Body of pancreas (tissue), 4 donors: ENCODE data around the gene MYLK. TPM values are rescaled to one million over a fixed set of nuclear protein-coding genes. Genes with fewer than 3 reads are reported as not detected.

Source experiments
- ATAC-seq: fragments of 150-250 bp; one replicate; pipeline ENCODE4 v1.9.1; 2016
- DNase-seq, 4 donors: peaks; one replicate each; pipeline ENCODE4 v3.0.0-alpha.2; 2019
- H3K27ac ChIP-seq, 4 donors: fragments of 200-600 bp; sonication (generic); 1 replicate in 3 of 4; 2 replicates in 1 of 4; pipeline versions ENCODE4 v1.5.1 to v1.6.1; 2016 to 2019; ENCODE audit warnings: mild to moderate bottlenecking in 1 of 4, mixed read lengths in 1 of 4, moderate library complexity in 1 of 4
- H3K27me3 ChIP-seq, 2 donors: fragments of 200-600 bp; sonication (generic); one replicate each; pipeline ENCODE4 v1.6.0; 2016; ENCODE audit warnings: mild to moderate bottlenecking in 1 of 2
- H3K36me3 ChIP-seq, 2 donors: fragments of 200-600 bp; sonication (generic); replicated peaks in 1 of 2; 2 replicates each; pipeline ENCODE4 v1.5.1; 2016; ENCODE audit warnings: low read depth in 2 of 2; ENCODE audit not compliant: insufficient read depth in 1 of 2
- H3K4me1 ChIP-seq: fragments of 200-600 bp; sonication (generic); one replicate; pipeline ENCODE4 v1.6.0; 2016
- H3K4me3 ChIP-seq, 2 donors: fragments of 200-600 bp; sonication (generic); 1 replicate in 1 of 2; 2 replicates in 1 of 2; pipeline ENCODE4 v1.5.1; 2016 to 2019
- H3K9me3 ChIP-seq, 3 donors: fragments of 200-600 bp; sonication (generic); 1 replicate in 2 of 3; 2 replicates in 1 of 3; pipeline ENCODE4 v1.5.1; 2016
- POLR2A ChIP-seq, 3 donors: fragments of 450-650 bp; IDR thresholded peaks; one replicate each; pipeline ENCODE4 v1.6.1; 2016; ENCODE audit warnings: antibody characterized with exemption in 3 of 3, mild to moderate bottlenecking in 2 of 3
- WGBS, 2 donors: methylation state at CpG; one replicate each; pipeline ENCODE4 v1.1.5; 2017; 5-methylcytosine and 5-hydroxymethylcytosine counted together
- intact Hi-C: fragments of 100-400 bp; cut with DNase I; formaldehyde crosslinking; loops from one replicate; pipeline ENCODE4 v1.15.1; 2023
- total RNA-seq, 2 donors: library from RNA; depleted of rRNA; stranded (reverse); fragments of >200 nt; gene quantifications; one replicate each; pipeline ENCODE4 v1.1.0, GENCODE V29; 2016
- TF ChIP-seq, protein P1 (sequence below), 7 experiments: fragments of 450-650 bp in 4 of 7; fragments of 200-600 bp in 3 of 7; sonication (generic) in 3 of 7; IDR thresholded peaks; one replicate each; pipeline ENCODE4 v1.5.1; 2016 to 2019; ENCODE audit warnings: antibody characterized with exemption in 7 of 7

The MYLK gene
- total RNA-seq, 2 donors from 2014 or later = 7.6 to 36.6 TPM

DNA sequence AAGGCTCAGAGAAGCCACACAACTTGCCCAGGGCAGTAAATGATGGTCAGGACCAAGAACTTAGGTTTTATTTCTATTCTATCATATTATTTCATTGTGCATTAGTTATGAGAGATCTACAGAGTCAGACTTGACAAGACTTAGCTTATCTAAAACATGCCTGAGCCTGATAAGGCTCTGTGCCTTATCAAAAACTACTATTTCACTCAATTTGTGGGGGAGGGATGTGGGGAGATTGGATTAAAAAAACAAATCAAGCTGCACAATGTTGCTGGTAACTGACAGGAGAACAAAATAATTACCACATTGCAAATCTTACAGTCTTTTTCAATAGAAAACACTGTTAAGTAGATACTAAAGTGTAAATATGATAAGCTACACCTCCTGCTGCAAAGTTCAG lies 315.3 kb downstream of the MYLK start:
- intact Hi-C loops = loop anchor here (10.0 kb wide), 1 partner anchor 244 kb away; no protein-coding TSS in a partner anchor
- H3K4me1 ChIP-seq = peaks cover 9% of the 10 kb centered on the region
- H3K27ac ChIP-seq = no peak overlapping the region
- H3K27me3 ChIP-seq = no peaks in the 10 kb centered on the region
- TF ChIP-seq, protein P1, sequence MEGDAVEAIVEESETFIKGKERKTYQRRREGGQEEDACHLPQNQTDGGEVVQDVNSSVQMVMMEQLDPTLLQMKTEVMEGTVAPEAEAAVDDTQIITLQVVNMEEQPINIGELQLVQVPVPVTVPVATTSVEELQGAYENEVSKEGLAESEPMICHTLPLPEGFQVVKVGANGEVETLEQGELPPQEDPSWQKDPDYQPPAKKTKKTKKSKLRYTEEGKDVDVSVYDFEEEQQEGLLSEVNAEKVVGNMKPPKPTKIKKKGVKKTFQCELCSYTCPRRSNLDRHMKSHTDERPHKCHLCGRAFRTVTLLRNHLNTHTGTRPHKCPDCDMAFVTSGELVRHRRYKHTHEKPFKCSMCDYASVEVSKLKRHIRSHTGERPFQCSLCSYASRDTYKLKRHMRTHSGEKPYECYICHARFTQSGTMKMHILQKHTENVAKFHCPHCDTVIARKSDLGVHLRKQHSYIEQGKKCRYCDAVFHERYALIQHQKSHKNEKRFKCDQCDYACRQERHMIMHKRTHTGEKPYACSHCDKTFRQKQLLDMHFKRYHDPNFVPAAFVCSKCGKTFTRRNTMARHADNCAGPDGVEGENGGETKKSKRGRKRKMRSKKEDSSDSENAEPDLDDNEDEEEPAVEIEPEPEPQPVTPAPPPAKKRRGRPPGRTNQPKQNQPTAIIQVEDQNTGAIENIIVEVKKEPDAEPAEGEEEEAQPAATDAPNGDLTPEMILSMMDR (IDR thresholded peaks at IDR 0.05) = no peak
- no peak for TF ChIP-seq POLR2A (IDR thresholded peaks at IDR 0.05)
- no peak overlapping the region for H3K4me3 ChIP-seq
- no peaks in the 10 kb centered on the region for H3K9me3 ChIP-seq
- no peak for DNase-seq
- ATAC-seq = no peak
- no peaks in the 10 kb centered on the region for H3K36me3 ChIP-seq

DNA sequence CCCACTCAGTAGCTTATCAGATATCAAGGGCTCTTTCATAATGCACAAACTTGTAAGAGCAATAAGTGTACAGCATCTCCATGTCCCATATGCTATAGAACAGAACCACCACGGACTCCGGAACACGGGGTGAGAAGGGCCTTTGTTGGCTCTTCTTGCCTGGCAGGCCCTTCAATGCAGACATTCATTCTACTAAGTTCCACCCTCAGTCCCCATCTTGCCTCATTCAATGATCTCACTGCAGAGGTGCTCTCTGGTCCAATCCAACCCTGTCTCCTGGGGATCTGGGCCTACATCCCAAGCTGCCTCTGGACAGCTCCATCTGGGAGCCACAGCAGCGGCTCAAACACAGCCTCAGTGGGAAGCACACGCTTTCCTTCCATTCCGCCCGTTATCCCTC lies 316.1 kb downstream of the MYLK start:
- Histone ChIP-seq H3K36me3 (no peaks in the 10 kb centered on the region), H3K4me3 (no peak overlapping the region), H3K27ac (no peak overlapping the region), H3K27me3 (no peaks in the 10 kb centered on the region), H3K9me3 (no peaks in the 10 kb centered on the region), H3K4me1 (peaks cover 9% of the 10 kb centered on the region)
- 94 to 97% methylated on average over 7 of the region's 7 CpGs for WGBS, 2 donors
- DNase-seq (no peak), ATAC-seq (no peak)
- intact Hi-C loops = loop anchor here (10.0 kb wide), 1 partner anchor 243 kb away; no protein-coding TSS in a partner anchor
- TF ChIP-seq POLR2A (IDR thresholded peaks at IDR 0.05) = no peak
- TF ChIP-seq, protein P1 (IDR thresholded peaks at IDR 0.05) = no peak

- TF ChIP-seq, protein P1 (IDR thresholded peaks at IDR 0.05) = no peak
- TF ChIP-seq POLR2A (IDR thresholded peaks at IDR 0.05) = no peak
- H3K9me3 ChIP-seq = no peaks in the 10 kb centered on the region
These were observed 320.1 kb downstream of the MYLK start for GRCh38 chr3:123564056-123564455.

GRCh38 chr3:123562547-123562946 lies 321.6 kb downstream of the MYLK start:
- no peak overlapping the region for H3K27ac ChIP-seq
- H3K4me1 ChIP-seq = no peaks in the 10 kb centered on the region
- H3K4me3 ChIP-seq = no peak overlapping the region
- no peak for DNase-seq
- no peaks in the 10 kb centered on the region for H3K36me3 ChIP-seq
- TF ChIP-seq POLR2A (IDR thresholded peaks at IDR 0.05) = no peak
- TF ChIP-seq, protein P1 (IDR thresholded peaks at IDR 0.05) = no peak
- H3K9me3 ChIP-seq = no peaks in the 10 kb centered on the region
- H3K27me3 ChIP-seq = no peaks in the 10 kb centered on the region
- no peak for ATAC-seq
- intact Hi-C loops = loop anchor here (10.0 kb wide), 1 partner anchor 238 kb away; no protein-coding TSS in a partner anchor
- WGBS, 2 donors = 86 to 94% methylated on average over 1 of the region's 1 CpG

More at GRCh38 chr3:123564056-123564455, 320.1 kb downstream of the MYLK start:
- WGBS, 2 donors = 94% methylated on average over 6 of the region's 6 CpGs
- DNase-seq (no peak), ATAC-seq (no peak)
- Histone ChIP-seq H3K27ac (no peak overlapping the region), H3K36me3 (no peaks in the 10 kb centered on the region), H3K4me1 (peaks cover 3% of the 10 kb centered on the region), H3K27me3 (no peaks in the 10 kb centered on the region), H3K4me3 (no peak overlapping the region)
- intact Hi-C loops = loop anchor here (10.0 kb wide), 1 partner anchor 239 kb away; no protein-coding TSS in a partner anchor

DNA sequence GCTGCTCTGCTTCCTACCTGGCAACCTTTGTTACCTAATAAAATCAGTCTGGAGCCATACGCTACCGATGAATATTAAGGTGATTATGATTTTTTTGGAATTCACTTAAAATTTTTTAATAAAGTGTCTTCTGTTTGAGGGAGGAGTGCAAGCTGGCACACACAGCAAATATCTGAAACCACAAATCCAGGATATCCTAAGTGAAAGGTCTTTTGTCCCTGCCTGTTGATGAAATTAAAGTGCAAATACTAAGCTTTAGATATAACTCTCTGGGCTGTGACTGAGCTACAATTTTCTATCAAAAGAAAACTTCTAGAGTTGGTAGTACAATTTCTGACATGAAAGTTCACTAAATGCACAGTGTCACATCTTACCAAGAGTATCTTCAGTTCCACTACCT lies 322.9 kb downstream of the MYLK start:
- DNase-seq = no peak
- H3K9me3 ChIP-seq = no peaks in the 10 kb centered on the region
- no peak overlapping the region for H3K4me3 ChIP-seq
- TF ChIP-seq, protein P1 (IDR thresholded peaks at IDR 0.05) = no peak
- TF ChIP-seq POLR2A (IDR thresholded peaks at IDR 0.05) = no peak
- intact Hi-C loops = loop anchor here (10.0 kb wide), 1 partner anchor 236 kb away; no protein-coding TSS in a partner anchor
- ATAC-seq = no peak
- no peaks in the 10 kb centered on the region for H3K27me3 ChIP-seq
- no peaks in the 10 kb centered on the region for H3K36me3 ChIP-seq
- no peaks in the 10 kb centered on the region for H3K4me1 ChIP-seq
- no peak overlapping the region for H3K27ac ChIP-seq
- WGBS, 2 donors = 87 to 88% methylated on average over 2 of the region's 2 CpGs
